ENCODE results near the gene ESPN. TPM values are rescaled to one million over a fixed set of nuclear protein-coding genes. Genes with fewer than 3 reads are reported as not detected.
"Not testable (repeated sequence)": the region's sequence is repeated elsewhere in the genome, so short reads cannot be mapped to it uniquely, and the experiment has no call there.

Gene ESPN
- total RNA-seq, 2 donors from 2014 or later: 4.1 to 10.5 TPM

DNA sequence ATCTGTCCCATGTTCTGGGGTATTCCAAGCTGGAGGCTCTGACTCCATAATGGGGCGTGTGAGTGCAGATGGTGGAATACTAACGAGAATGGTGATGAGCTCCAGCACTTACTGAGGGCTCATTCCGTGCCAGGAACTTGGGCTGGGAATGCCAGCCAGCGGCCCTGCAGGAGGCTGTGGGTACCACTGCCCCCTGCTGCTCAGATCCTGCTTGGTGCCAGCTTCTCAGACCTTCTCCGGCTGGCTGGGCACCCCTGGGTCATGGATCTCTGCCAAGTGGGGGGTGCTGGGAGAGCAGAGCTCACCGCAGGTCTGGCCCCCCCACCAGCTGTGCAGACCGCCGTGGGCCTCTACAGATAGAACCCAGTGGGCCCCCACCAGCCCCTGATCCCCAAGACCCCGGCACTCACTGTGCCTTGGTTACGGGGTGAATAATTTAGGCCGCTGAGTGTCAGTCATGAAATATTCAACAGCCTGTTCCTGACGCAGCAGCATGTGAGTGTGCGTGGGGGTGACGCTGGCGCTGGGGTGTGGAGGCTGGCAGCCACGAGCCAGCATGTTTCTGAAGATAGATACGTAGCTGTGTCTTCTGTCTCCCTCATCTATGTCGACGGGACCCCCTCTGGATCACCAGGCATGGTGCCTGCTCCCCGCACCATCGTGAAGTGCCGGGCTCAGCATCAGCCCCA, 12.6 kb downstream of the ESPN start:
- DNase-seq; H3K36me3 ChIP-seq (ENCODE audit: control insufficient read depth, insufficient read depth, low read length); H3K27ac ChIP-seq (ENCODE audit: low read depth, low read length); H3K4me1 ChIP-seq (ENCODE audit: control insufficient read depth, insufficient read depth, low read length); H3K4me1 Mint-ChIP-seq; H3K36me3 Mint-ChIP-seq (ENCODE audit: low read depth); H3K4me3 ChIP-seq (ENCODE audit: low read length); H3K27ac Mint-ChIP-seq; H3K9me3 ChIP-seq (ENCODE audit: control insufficient read depth, low read length); H3K9ac ChIP-seq (ENCODE audit: extremely low read depth, low read length, poor library complexity, severe bottlenecking); H3K9me3 Mint-ChIP-seq; H3K4me3 Mint-ChIP-seq: not testable (repeated sequence)
- peaks cover 55% of the 10 kb centered on the region for H3K27me3 Mint-ChIP-seq (ENCODE audit: insufficient read depth)
- 86 to 89% methylated on average over 13 to 22 of the region's 22 CpGs for WGBS, 2 experiments (ENCODE audit: insufficient coverage in 1 of 2, insufficient read length in 1 of 2)
- TF ChIP-seq CTCF (conservative IDR thresholded peaks at IDR 0.05): peak; percentile 21
- peaks cover 27% of the 10 kb centered on the region for H3K27me3 ChIP-seq (ENCODE audit: control insufficient read depth, insufficient read depth, low read length, poor library complexity, severe bottlenecking)

DNA sequence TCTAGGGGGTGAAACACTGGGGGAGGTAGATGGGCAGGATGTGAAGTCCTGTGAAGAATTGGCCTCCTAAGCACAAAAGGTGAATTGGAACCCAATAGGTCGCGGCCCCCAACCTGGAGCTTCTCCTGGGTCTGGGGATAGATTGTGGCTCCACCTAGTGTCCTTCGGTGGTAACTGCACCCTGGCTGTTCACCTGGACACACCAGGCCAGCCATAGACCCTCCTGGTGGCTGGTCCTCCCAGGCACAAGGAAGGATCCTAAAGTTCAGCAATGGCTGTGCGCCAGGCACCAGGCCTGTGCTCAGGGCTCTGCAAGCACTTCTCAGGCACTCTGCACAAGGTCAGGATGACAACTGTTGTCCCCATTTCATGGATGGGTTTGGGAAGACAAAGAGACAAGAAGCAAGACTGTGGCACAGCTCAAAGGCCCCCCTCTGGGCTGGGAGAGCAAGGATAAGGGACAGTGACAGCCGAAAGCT, 13.5 kb downstream of the ESPN start:
- Histone ChIP-seq H3K27ac (ENCODE audit: low read depth, low read length) (no peak overlapping the region), H3K36me3 (ENCODE audit: control insufficient read depth, insufficient read depth, low read length) (no peaks in the 10 kb centered on the region), H3K4me3 (ENCODE audit: low read length) (no peak overlapping the region), H3K9me3 (ENCODE audit: control insufficient read depth, low read length) (no peaks in the 10 kb centered on the region), H3K4me1 (ENCODE audit: control insufficient read depth, insufficient read depth, low read length) (no peaks in the 10 kb centered on the region), H3K27me3 (ENCODE audit: control insufficient read depth, insufficient read depth, low read length, poor library complexity, severe bottlenecking) (peaks cover 27% of the 10 kb centered on the region), H3K9ac (ENCODE audit: extremely low read depth, low read length, poor library complexity, severe bottlenecking) (no peak overlapping the region)
- peak; percentile 97 for TF ChIP-seq CTCF (conservative IDR thresholded peaks at IDR 0.05)
- Mint-ChIP-seq H3K9me3 (no peaks in the 10 kb centered on the region), H3K4me3 (no peak overlapping the region), H3K27ac (no peak overlapping the region), H3K4me1 (peaks cover 3% of the 10 kb centered on the region), H3K36me3 (ENCODE audit: low read depth) (no peaks in the 10 kb centered on the region), H3K27me3 (ENCODE audit: insufficient read depth) (peaks cover 54% of the 10 kb centered on the region)
- peak; percentile 97 for DNase-seq
- 27% methylated on average over 5 of the region's 5 CpGs for WGBS, 2 experiments (ENCODE audit: insufficient coverage in 1 of 2, insufficient read length in 1 of 2)

DNA sequence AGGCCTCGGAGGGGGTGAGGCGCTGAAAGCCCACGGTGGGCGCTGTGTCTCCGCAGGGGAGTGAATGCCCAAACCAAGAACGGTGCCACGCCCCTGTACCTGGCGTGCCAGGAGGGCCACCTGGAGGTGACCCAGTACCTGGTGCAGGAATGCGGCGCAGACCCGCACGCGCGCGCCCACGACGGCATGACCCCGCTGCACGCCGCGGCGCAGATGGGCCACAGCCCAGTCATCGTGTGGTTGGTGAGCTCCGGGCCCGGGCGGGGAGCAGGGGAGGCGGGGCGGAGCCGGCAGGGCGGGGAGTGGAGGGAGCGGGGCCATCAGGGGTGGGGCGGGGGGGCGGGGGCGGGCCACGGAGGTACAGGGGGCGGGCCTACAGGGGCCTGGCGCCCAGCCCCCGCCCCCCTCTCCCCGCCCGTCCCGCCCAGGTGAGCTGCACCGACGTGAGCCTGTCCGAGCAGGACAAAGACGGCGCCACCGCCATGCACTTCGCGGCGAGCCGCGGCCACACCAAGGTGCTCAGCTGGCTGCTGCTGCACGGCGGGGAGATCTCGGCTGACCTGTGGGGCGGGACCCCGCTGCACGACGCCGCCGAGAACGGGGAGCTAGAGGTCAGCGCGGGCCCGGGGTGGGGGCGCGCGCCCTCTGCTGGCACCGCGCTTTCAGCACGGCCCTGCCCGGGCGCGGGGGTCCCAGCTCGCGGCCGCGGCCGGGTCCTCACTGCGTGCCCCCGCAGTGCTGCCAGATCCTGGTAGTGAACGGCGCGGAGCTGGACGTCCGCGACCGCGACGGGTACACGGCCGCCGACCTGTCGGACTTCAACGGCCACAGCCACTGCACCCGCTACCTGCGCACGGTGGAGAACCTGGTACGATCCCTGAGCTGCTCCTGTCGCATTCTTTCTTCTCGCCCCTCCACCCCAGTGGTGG, 15.9 kb downstream of the ESPN start:
- peak; percentile 94 for DNase-seq
- Mint-ChIP-seq H3K27ac (no peak overlapping the region), H3K4me3 (no peak overlapping the region), H3K36me3 (ENCODE audit: low read depth) (no peaks in the 10 kb centered on the region), H3K27me3 (ENCODE audit: insufficient read depth) (peaks cover 44% of the 10 kb centered on the region), H3K9me3 (no peaks in the 10 kb centered on the region), H3K4me1 (peaks cover 3% of the 10 kb centered on the region)
- no peaks in the 10 kb centered on the region for H3K36me3 ChIP-seq (ENCODE audit: control insufficient read depth, insufficient read depth, low read length)
- 13 to 35% methylated on average over 28 to 96 of the region's 101 CpGs for WGBS, 2 experiments (ENCODE audit: insufficient coverage in 1 of 2, insufficient read length in 1 of 2)
- no peak overlapping the region for H3K4me3 ChIP-seq (ENCODE audit: low read length)
- no peaks in the 10 kb centered on the region for H3K4me1 ChIP-seq (ENCODE audit: control insufficient read depth, insufficient read depth, low read length)
- H3K27ac ChIP-seq (ENCODE audit: low read depth, low read length): no peak overlapping the region
- no peak overlapping the region for H3K9ac ChIP-seq (ENCODE audit: extremely low read depth, low read length, poor library complexity, severe bottlenecking)
- H3K27me3 ChIP-seq (ENCODE audit: control insufficient read depth, insufficient read depth, low read length, poor library complexity, severe bottlenecking): peaks cover 37% of the 10 kb centered on the region
- H3K9me3 ChIP-seq (ENCODE audit: control insufficient read depth, low read length): no peaks in the 10 kb centered on the region
- peak; percentile 77 for TF ChIP-seq CTCF (conservative IDR thresholded peaks at IDR 0.05)
